Middle frontal gyrus (tissue), 1 donor: ENCODE measurements around the gene POU1F1.
"Not testable (repeated sequence)": the region's sequence is repeated elsewhere in the genome, so short reads cannot be mapped to it uniquely, and the experiment has no call there.

Experiments used
- DNase-seq: peaks from one replicate; pipeline ENCODE4 v3.0.0-alpha.2; 2015; ENCODE audit warnings: low spot score; ENCODE audit errors: extremely low spot score

Gene POU1F1

DNA sequence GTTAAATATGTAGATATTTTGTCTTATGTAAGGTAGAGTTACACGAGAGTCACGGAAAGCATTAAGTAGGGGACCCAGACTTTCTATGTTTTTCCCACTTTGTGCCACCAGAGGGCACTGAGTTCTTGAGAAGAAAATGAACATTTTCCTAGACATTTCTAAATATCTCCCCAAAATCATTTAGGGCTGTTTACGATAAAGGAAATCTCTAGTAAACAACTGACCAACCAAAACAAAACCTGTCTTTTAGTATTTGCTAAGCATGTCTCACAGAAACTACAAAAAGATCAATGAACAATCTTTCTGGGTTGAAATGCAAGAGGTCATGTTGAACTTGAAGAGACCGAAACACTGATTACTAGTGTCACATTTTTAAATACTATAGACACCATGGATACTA is 16.1 kb downstream of the POU1F1 start:
- DNase-seq, result peak; percentile 31

DNA sequence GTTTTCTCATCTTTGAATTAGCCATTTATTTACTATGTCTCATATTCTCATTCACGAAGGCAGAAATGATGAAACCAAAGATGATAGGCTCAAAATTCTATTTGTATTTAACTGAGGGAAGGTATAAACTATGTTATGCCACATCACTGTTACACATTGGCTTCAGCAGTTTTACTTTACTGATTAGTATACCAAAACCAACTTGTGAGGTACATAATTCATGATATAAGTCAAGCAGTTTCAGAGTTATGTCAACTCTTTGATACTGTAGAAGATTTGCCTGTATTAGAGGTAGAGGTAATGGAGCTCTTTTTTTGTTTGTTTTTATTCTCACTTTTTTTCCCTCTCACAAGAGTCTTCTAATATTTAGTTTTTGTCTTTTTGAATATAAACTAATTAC is 26.4 kb downstream of the POU1F1 start:
- DNase-seq, result no peak

GRCh38 chr3:87248831-87249230 is 27.6 kb downstream of the POU1F1 start:
- DNase-seq, result no peak

DNA sequence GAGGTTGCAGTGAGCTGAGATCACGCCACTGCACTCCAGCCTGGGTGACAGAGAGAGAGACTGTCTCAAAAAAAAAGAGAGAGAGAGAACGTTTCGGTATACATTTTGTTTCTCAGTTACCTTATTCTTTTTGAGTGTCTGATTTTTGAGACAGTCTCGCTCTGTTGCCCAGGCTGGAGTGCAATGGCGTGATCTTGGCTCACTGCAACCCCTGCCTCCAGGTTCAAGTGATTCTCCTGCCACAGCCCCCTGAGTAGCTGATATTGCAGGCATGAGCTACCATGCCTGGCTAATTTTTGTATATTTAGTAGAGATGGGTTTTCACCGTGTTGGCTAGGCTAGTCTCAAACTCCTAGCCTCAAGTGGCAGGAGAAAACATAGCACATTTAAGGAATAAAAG is 28.2 kb downstream of the POU1F1 start:
- not testable (repeated sequence) for DNase-seq

DNA sequence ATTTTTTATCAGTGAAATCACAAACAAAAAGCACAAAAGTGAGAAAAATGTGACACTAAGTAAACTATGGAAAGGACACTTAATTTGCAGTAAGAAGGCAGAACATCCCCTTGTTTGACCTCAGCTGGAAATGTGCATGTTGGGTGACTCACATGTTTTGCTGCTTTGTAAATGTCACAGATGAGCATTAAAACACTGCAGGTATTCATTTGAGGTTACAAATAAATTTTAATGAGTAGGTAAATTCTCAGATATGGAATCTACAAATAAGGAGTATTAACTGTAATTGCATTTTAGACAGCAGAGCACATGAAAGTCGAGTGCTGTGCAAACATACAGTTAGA is 29.0 kb downstream of the POU1F1 start:
- DNase-seq, result no peak

GRCh38 chr3:87246662-87247429 is 29.5 kb downstream of the POU1F1 start:
- DNase-seq, result no peak

GRCh38 chr3:87236093-87236492 is 40.3 kb downstream of the POU1F1 start:
- DNase-seq, result no peak

DNA sequence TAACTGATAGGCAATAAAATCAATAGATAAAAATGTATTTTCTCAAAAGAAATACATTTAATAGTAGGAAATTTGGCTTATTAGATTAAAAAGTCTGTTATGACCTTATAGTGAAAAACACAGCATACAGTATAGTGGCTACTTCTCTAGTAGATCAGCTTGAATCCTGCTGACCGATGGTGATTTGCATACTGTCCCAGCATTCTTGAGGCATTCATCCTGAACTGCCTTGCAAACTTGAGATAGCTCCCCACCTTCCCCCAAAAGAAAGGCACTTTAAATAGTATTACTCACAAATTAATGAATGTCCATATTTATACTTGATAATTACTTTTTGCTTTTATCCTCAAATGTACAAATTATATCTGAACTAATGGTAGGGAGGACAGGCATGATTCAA is 42.6 kb downstream of the POU1F1 start:
- no peak for DNase-seq

DNA sequence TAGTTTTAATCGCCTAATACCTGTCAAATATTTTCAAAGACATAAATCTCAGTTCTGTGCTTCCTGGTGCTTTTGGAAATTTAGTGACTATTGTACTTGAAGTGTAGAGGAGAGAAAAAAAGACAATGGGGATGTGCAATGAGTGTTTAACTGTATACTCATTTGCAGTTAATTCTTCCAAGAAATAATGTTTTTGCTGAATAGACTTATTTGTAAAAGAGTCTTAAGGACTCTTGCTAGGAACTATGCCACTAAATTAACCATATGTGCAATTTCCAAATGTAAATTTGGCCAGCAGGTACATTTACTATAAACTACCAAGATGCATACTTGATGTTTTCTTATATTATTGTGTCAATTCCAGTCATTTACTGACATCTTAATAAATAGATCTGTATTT is 47.3 kb downstream of the POU1F1 start:
- DNase-seq, result no peak

DNA sequence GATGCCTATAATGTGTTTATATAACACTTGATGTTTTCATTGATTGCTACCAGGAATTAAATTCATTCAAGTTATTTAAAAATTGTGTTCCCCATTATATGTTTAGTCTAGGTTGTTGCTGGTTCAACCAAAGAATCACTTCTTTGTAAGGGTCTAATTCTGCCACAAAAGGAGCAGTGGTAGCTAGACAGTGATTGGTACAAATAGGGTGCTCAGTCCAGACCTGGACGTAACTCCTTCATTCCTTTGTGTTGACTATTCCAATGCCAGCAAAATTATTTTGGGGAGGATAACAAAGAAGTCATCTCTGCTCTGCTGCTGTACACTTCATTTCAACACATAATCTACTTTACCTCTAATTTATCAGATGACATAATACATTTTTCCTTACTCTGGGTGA is 48.1 kb downstream of the POU1F1 start:
- no peak for DNase-seq

GRCh38 chr3:87227835-87228144 is 48.6 kb downstream of the POU1F1 start:
- DNase-seq, result no peak

DNA sequence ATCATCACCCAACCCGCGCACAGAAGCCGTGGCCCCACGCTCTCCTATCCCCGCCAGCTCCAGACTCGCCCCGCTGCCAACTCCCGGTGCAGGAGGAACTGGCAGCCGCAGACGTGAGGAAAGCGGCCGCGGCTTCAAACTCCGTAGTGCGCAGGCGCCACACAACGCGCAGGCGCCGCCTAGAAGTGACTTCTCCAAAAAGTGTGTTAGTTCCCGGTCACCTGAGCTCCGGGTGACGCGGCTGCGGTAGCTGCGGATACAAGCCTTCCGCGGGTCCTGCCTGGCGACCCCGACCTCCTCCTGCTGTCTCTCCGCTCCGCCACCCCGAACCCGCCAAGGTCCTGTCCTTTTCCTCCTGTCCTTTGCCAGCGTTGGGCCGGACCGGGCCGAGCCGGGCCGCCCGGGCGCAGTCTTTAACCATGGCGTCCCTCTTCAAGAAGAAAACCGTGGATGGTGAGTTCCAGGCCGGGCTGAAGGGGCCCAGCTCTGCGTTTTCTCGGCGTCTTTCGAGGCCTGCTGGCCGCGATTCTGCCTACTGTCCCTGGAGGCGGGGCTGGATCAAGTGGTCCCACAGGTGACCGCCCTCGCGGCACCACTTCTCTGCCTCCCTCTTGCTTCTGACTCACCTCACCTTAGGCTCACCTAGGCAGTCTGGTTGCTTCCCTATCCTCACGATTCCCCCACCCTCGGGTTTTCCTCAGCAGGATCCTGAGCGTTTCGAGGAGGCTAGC is 49.1 kb downstream of the POU1F1 start, which contains the start of gene CHMP2B:
CHMP2B (plus strand) TSS at position 206 of the 731 bp plus-strand sequence; CDS start at position 420, 214 bp downstream.
- peak; percentile 86 for DNase-seq

GRCh38 chr3:87225659-87226058 is 50.7 kb downstream of the POU1F1 start:
- DNase-seq, result no peak

DNA sequence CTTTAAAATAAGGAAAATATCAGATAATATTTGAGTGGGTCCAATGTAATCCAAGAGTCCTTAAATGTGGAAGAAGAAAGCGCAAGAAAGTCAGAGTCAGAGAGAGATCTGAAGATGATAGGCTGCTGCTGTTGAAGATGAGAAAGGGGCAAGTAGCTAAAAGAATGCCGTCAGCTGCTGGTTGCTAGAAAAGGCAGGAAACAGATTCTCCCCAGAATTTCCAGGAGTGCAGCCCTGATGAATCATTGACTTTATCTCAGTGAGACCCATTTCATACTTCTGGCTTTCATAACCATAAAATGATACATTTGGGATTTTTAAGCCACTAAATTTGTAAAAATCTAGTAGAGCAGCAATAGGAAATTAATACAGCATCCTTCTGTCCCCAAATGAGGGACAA is 56.8 kb downstream of the POU1F1 start:
- no peak for DNase-seq

DNA sequence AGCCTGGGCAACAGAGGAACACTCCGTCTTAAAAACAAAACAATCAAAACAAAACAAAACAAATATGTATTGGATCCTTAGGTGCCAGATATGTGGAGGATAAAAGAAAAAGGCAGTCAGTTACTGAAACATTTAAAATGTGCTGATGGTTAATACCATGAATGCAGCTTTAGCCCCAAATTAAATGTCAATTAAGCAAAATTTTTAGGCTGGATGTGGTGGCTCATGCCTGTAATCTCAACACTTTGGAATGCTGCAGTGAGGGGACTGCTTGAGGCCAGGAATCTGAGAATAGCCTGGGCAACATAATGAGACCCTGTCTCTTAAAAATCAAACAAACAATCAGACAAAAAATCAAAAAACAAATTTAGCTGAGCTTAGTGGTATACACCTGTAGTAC is 57.8 kb downstream of the POU1F1 start:
- DNase-seq, result no peak
